ENCODE results near the gene AIF1. TPM values are rescaled to one million over a fixed set of nuclear protein-coding genes. Genes with fewer than 3 reads are reported as not detected.
A peak's percentile ranks its signal among the peaks of the same experiment; 100 is the strongest.

Gene AIF1
- total RNA-seq, 1 donor from 2014 or later: 3.8 TPM

DNA sequence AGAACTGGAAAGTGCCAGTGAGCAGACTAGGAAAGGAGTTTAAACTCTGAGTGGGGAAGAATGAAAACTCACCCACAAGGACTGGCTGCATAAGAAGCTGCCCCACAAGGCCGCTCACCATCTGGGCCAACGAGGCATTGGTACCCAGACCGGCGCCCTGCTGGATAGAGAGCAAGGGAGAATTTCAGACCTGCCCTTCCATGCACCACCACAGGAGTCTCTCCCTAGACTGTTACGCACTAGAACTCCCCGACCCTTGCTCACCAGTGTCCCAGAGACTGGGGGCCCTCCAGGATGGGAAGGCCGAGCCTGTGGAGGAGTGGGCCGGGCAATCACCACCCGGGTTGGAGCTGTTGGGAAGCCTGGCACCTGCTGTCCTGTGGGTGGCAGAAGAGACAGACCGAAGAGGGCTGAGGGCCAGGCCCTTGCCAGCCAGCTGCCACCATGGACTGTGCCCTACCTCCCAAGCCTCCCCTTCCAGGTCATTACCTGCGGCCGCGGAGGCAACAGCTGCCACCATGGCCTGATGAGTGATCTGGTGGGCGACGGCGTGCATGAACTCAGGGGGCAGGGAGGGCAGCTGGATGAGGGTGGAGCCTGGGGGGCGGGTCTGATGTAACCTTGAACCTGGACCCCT is 28.9 kb downstream of the AIF1 start:
- Mint-ChIP-seq H3K27me3 (no peaks in the 10 kb centered on the region), H3K27ac (no peak overlapping the region), H3K9me3 (no peaks in the 10 kb centered on the region), H3K4me1 (ENCODE audit: unreplicated experiment) (no peaks in the 10 kb centered on the region), H3K4me3 (no peak overlapping the region), H3K36me3 (peaks cover 28% of the 10 kb centered on the region)
- TF ChIP-seq, protein P1, sequence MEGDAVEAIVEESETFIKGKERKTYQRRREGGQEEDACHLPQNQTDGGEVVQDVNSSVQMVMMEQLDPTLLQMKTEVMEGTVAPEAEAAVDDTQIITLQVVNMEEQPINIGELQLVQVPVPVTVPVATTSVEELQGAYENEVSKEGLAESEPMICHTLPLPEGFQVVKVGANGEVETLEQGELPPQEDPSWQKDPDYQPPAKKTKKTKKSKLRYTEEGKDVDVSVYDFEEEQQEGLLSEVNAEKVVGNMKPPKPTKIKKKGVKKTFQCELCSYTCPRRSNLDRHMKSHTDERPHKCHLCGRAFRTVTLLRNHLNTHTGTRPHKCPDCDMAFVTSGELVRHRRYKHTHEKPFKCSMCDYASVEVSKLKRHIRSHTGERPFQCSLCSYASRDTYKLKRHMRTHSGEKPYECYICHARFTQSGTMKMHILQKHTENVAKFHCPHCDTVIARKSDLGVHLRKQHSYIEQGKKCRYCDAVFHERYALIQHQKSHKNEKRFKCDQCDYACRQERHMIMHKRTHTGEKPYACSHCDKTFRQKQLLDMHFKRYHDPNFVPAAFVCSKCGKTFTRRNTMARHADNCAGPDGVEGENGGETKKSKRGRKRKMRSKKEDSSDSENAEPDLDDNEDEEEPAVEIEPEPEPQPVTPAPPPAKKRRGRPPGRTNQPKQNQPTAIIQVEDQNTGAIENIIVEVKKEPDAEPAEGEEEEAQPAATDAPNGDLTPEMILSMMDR (conservative IDR thresholded peaks at IDR 0.05): no peak
- no peak for DNase-seq (ENCODE audit: extremely low spot score, unreplicated experiment)

DNA sequence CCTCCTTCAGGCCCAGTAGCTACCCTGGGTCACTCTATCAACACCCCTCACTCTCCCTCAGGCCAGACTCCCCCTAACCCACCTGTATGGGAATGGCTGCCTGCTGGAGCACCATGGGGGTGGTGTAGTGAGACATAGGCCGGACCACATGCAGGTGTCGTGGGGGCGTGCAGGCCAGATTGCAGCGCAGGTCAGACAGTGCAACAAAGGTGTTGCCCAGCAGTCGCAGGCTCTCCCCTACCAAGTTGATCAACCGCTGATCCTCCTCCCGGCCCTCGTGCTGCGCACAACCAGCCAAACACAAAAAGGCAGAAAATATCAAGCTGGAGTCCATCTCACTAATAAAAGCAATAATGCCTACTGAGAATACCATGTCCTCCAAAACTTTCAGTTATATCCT is 30.3 kb downstream of the AIF1 start:
- Mint-ChIP-seq H3K9me3 (no peaks in the 10 kb centered on the region), H3K27me3 (no peaks in the 10 kb centered on the region), H3K4me1 (ENCODE audit: unreplicated experiment) (no peaks in the 10 kb centered on the region), H3K27ac (no peak overlapping the region), H3K36me3 (peaks cover 27% of the 10 kb centered on the region), H3K4me3 (no peak overlapping the region)
- no peak for DNase-seq (ENCODE audit: extremely low spot score, unreplicated experiment)
- TF ChIP-seq, protein P1 (conservative IDR thresholded peaks at IDR 0.05): no peak

DNA sequence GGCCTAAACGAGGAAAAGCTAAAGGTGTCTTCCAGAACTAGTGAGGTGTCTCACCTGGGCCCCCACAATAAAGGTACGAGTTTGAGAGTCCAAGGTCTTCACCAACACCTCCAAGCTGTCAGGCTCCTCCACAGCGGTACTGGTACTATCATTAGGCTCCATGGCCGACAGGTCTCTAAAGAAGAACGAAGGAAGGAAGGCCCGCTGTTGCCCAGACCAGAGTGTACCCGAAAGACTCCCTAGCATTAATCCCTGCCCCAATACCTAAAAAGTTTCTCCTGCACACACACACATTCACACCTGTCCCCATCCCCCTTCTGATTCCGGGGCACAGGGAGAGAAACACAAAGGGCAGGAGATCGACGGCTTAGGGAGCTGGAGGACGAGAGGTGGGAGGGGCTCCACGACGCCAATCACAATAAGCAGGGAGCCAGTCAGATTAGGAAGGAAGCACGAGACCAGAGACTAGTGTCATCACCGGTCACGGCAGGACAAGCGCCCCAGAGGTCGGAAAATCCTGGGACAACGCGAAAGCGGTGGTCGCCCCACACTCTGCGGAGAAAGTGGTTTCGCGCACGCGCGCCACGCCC is 36.7 kb downstream of the AIF1 start:
- Mint-ChIP-seq H3K9me3 (no peaks in the 10 kb centered on the region), H3K27me3 (no peaks in the 10 kb centered on the region), H3K27ac (peak overlapping the region; percentile 99), H3K4me3 (peak overlapping the region; percentile 96), H3K4me1 (ENCODE audit: unreplicated experiment) (peaks cover 25% of the 10 kb centered on the region), H3K36me3 (peaks cover 30% of the 10 kb centered on the region)
- TF ChIP-seq, protein P1 (conservative IDR thresholded peaks at IDR 0.05): no peak
- DNase-seq (ENCODE audit: extremely low spot score, unreplicated experiment): no peak

DNA sequence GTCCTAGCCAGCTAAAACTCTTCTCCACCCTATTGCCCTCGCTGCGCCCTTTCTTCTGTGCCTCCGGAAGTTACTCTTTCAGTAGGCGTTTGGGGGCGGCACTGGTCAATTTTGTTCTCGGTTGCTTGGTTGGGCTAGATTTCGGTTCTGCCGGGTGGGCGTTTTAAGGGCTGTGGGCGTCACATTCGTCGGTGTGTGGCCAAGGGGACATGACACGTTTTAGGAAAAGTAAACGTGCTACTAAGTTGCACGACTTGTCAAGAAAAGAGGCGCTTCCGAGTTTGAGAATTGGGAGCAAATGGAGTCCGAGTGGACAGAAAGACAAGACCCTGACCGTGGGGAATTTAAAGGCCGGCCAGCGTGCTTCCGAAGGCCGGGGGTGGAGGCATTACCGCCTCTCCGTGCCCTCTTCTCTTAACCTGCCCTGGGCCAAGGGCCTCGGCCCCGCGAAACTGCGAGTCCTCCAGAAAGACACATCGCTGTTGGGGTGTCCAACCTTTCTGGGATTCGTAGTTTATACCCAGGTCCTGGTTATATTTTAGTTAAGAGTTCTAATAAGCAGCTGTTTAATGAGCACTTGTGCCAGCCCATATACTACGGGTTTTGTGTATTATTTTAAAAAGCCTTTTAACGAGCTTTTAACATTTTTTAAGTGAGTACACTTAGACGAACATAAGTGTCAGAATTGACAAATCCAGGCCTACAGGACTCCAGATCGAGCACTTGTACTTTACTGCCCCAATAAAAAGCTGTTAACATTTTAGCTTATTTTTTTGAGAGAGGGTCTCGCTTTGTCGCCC is 38.1 kb downstream of the AIF1 start:
- TF ChIP-seq, protein P1 (conservative IDR thresholded peaks at IDR 0.05): no peak
- peak; percentile 84 for DNase-seq (ENCODE audit: extremely low spot score, unreplicated experiment)
- Mint-ChIP-seq H3K27ac (peak overlapping the region; percentile 99), H3K4me3 (peak overlapping the region; percentile 96), H3K36me3 (peaks cover 35% of the 10 kb centered on the region), H3K4me1 (ENCODE audit: unreplicated experiment) (peaks cover 29% of the 10 kb centered on the region), H3K27me3 (no peaks in the 10 kb centered on the region), H3K9me3 (no peaks in the 10 kb centered on the region)

DNA sequence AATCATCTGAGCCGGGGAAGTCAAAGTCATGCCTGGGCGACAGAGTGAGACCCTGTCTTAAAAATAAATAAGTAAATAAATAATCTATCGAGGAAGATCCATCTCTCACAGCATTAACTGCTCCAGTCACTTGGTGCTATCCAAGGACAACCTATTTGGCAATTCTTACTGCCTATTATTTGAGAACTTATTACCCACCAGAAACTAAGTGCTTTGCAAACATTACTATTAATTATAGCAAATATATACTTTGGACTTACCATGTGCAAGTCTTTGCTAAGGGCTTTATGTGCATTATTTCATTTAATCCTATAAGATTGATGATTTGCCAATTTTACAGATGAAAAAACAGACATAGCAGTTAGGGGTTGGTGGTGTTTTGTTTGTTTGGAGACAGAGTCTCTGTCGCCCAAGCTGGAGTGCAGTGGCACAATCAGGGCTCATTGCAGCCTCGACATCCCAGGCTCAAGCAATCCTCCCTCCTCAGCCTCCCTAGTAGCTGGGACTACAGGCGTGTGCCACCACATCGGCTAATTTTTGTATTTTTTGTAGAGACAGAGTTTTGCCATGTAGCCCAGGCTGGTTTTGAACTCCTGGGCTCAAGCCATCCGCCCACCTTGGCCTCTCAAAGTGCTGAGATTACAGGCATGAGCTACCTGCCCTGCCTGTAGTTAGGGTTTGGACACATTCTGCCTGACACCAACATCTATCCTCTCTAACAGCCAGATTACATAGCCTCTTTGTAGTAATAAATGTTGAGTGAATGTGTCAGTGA is 39.7 kb downstream of the AIF1 start:
- no peaks in the 10 kb centered on the region for H3K9me3 Mint-ChIP-seq
- H3K27me3 Mint-ChIP-seq: no peaks in the 10 kb centered on the region
- DNase-seq (ENCODE audit: extremely low spot score, unreplicated experiment): no peak
- peaks cover 39% of the 10 kb centered on the region for H3K4me1 Mint-ChIP-seq (ENCODE audit: unreplicated experiment)
- peak overlapping the region; percentile 56 for H3K4me3 Mint-ChIP-seq
- TF ChIP-seq, protein P1 (conservative IDR thresholded peaks at IDR 0.05): no peak
- peaks cover 26% of the 10 kb centered on the region for H3K36me3 Mint-ChIP-seq
- H3K27ac Mint-ChIP-seq: peak overlapping the region; percentile 83

Measured in type B pancreatic cell (in vitro differentiated cells).